Coronary artery (tissue), 2 donors: ENCODE measurements around the gene RPS19BP1.
"Not testable (repeated sequence)": the region's sequence is repeated elsewhere in the genome, so short reads cannot be mapped to it uniquely, and the experiment has no call there.

Source experiments
- DNase-seq: peaks from one replicate; pipeline ENCODE4 v3.0.0-alpha.2; 2017; ENCODE audit warnings: low spot score
- H3K27ac ChIP-seq, 2 donors: fragments of 200-600 bp; sonication (generic); one replicate each; pipeline ENCODE4 v1.5.1; 2016 to 2019
- H3K4me3 ChIP-seq: fragments of 200-600 bp; sonication (generic); 2 replicates; pipeline ENCODE4 v1.5.1; 2016; ENCODE audit warnings: mild to moderate bottlenecking, moderate library complexity
- CTCF ChIP-seq: fragments of 200-600 bp; sonication (generic); IDR thresholded peaks from one replicate; pipeline ENCODE4 v1.5.1; 2019; ENCODE audit warnings: antibody characterized with exemption

Gene RPS19BP1

GRCh38 chr22:39524089-39524752 is 8.3 kb downstream of the RPS19BP1 start:
- H3K27ac ChIP-seq: peak overlapping the region in 1 of 2 donors; percentile 99
- TF ChIP-seq CTCF: no peak
- H3K4me3 ChIP-seq: peak overlapping the region; percentile 95
- no peak for DNase-seq

- H3K4me3 ChIP-seq: peak overlapping the region; percentile 95
- H3K27ac ChIP-seq: peak overlapping the region; percentile 98 to 99
- no peak for DNase-seq
- no peak for TF ChIP-seq CTCF
These were observed 9.8 kb downstream of the RPS19BP1 start for GRCh38 chr22:39522567-39523300.

- H3K4me3 ChIP-seq: peak overlapping the region; percentile 95
- H3K27ac ChIP-seq: peak overlapping the region; percentile 98 to 99
- not testable (repeated sequence) for DNase-seq
These were observed 10.5 kb downstream of the RPS19BP1 start for GRCh38 chr22:39522091-39522490.

GRCh38 chr22:39521106-39521885 is 11.3 kb downstream of the RPS19BP1 start:
- DNase-seq: not testable (repeated sequence)
- H3K27ac ChIP-seq: peak overlapping the region; percentile 98 to 99
- peak overlapping the region; percentile 95 for H3K4me3 ChIP-seq

DNA sequence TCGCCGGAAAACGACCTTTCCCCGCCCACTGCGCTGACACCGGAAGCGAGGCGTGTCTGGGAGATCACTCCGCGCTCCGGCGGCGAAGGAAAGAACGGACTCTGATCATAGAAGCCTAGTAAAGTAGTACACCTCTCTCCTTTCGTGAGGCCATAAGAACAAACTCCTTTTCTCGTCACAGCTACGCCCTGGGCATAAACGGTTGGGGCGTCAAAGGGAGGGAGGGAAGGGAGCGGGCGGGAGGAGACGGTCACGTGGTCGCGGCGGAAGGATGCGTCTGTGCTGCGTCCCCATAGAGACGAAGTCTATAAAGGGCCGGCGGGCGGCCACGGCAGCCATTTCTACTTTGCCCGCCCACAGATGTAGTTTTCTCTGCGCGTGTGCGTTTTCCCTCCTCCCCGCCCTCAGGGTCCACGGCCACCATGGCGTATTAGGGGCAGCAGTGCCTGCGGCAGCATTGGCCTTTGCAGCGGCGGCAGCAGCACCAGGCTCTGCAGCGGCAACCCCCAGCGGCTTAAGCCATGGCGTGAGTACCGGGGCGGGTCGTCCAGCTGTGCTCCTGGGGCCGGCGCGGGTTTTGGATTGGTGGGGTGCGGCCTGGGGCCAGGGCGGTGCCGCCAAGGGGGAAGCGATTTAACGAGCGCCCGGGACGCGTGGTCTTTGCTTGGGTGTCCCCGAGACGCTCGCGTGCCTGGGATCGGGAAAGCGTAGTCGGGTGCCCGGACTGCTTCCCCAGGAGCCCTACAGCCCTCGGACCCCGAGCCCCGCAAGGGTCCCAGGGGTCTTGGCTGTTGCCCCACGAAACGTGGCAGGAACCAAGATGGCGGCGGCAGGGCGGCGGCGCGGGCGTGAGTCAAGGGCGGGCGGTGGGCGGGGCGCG is 12.1 kb downstream of the RPS19BP1 start, which contains the start of gene ATF4:
Gene ATF4 (plus strand): TSS at position 337 of the 880 bp plus-strand sequence. CDS start 884 bp downstream, outside the sequence.
- Histone ChIP-seq H3K27ac (peak within 1 kb of the TSS; percentile 98 to 99), H3K4me3 (peak within 1 kb of the TSS; percentile 95)
- no peak for TF ChIP-seq CTCF
- peak; percentile 91 for DNase-seq

GRCh38 chr22:39519681-39520225 is 12.8 kb downstream of the RPS19BP1 start:
- TF ChIP-seq CTCF: no peak
- peak; percentile 98 for DNase-seq
- Histone ChIP-seq H3K4me3 (peak overlapping the region; percentile 95), H3K27ac (peak overlapping the region; percentile 98 to 99)

GRCh38 chr22:39518996-39519680 is 13.4 kb downstream of the RPS19BP1 start:
- no peak for TF ChIP-seq CTCF
- DNase-seq: peak; percentile 73
- H3K27ac ChIP-seq: peak overlapping the region; percentile 98 to 99
- peak overlapping the region; percentile 95 for H3K4me3 ChIP-seq
